Rectal smooth muscle tissue (tissue), 1 donor: Measurements from ENCODE around the gene SPI1.

ENCODE experiments used
- H3K27ac ChIP-seq: one replicate; pipeline ENCODE4 v1.7.0; 2013; ENCODE audit warnings: low read depth, low read length, inconsistent platforms
- H3K27me3 ChIP-seq: one replicate; pipeline ENCODE4 v1.7.0; 2013; ENCODE audit warnings: low read length; ENCODE audit not compliant: control insufficient read depth, insufficient read depth
- H3K36me3 ChIP-seq: one replicate; pipeline ENCODE4 v1.7.0; 2013; ENCODE audit warnings: low read length; ENCODE audit not compliant: control insufficient read depth, insufficient read depth
- H3K4me1 ChIP-seq: one replicate; pipeline ENCODE4 v1.7.0; 2013; ENCODE audit warnings: low read length; ENCODE audit not compliant: control insufficient read depth, insufficient read depth
- H3K4me3 ChIP-seq: one replicate; pipeline ENCODE4 v1.7.0; 2013; ENCODE audit warnings: low read length
- H3K9ac ChIP-seq: one replicate; pipeline ENCODE4 v1.7.0; 2013; ENCODE audit warnings: low read length

The SPI1 gene

GRCh38 chr11:47348131-47348802, 30.1 kb downstream of the SPI1 start:
- no peaks in the 10 kb centered on the region for H3K4me1 ChIP-seq
- H3K27me3 ChIP-seq = no peaks in the 10 kb centered on the region
- H3K9ac ChIP-seq = no peak overlapping the region
- no peak overlapping the region for H3K27ac ChIP-seq
- no peaks in the 10 kb centered on the region for H3K36me3 ChIP-seq
- no peak overlapping the region for H3K4me3 ChIP-seq

GRCh38 chr11:47347137-47347536, 31.2 kb downstream of the SPI1 start:
- Histone ChIP-seq H3K4me1 (no peaks in the 10 kb centered on the region), H3K36me3 (no peaks in the 10 kb centered on the region), H3K27ac (no peak overlapping the region)

GRCh38 chr11:47345890-47346563, 32.3 kb downstream of the SPI1 start:
- Histone ChIP-seq H3K36me3 (no peaks in the 10 kb centered on the region), H3K4me3 (no peak overlapping the region), H3K4me1 (no peaks in the 10 kb centered on the region), H3K27ac (no peak overlapping the region), H3K27me3 (no peaks in the 10 kb centered on the region), H3K9ac (no peak overlapping the region)

More at GRCh38 chr11:47347137-47347536, 31.2 kb downstream of the SPI1 start:
- H3K27me3 ChIP-seq = no peaks in the 10 kb centered on the region
- no peak overlapping the region for H3K4me3 ChIP-seq
- H3K9ac ChIP-seq = no peak overlapping the region

- Histone ChIP-seq H3K27me3 (no peaks in the 10 kb centered on the region), H3K27ac (no peak overlapping the region), H3K4me1 (no peaks in the 10 kb centered on the region), H3K4me3 (no peak overlapping the region), H3K36me3 (no peaks in the 10 kb centered on the region), H3K9ac (no peak overlapping the region)
Observed at GRCh38 chr11:47342854-47343253, 35.5 kb downstream of the SPI1 start.

GRCh38 chr11:47342036-47342803, 36.1 kb downstream of the SPI1 start:
- no peak overlapping the region for H3K4me3 ChIP-seq
- H3K27ac ChIP-seq = no peak overlapping the region
- no peaks in the 10 kb centered on the region for H3K36me3 ChIP-seq
- H3K27me3 ChIP-seq = no peaks in the 10 kb centered on the region
- H3K9ac ChIP-seq = no peak overlapping the region
- no peaks in the 10 kb centered on the region for H3K4me1 ChIP-seq

GRCh38 chr11:47340980-47341775, 37.2 kb downstream of the SPI1 start:
- no peak overlapping the region for H3K9ac ChIP-seq
- no peaks in the 10 kb centered on the region for H3K27me3 ChIP-seq
- H3K27ac ChIP-seq = no peak overlapping the region
- H3K36me3 ChIP-seq = no peaks in the 10 kb centered on the region
- no peaks in the 10 kb centered on the region for H3K4me1 ChIP-seq
- H3K4me3 ChIP-seq = no peak overlapping the region

- no peaks in the 10 kb centered on the region for H3K4me1 ChIP-seq
- no peaks in the 10 kb centered on the region for H3K36me3 ChIP-seq
Observed at GRCh38 chr11:47340010-47340409, 38.3 kb downstream of the SPI1 start.

GRCh38 chr11:47338396-47339241, 39.7 kb downstream of the SPI1 start:
- no peak overlapping the region for H3K9ac ChIP-seq
- no peaks in the 10 kb centered on the region for H3K36me3 ChIP-seq
- no peak overlapping the region for H3K27ac ChIP-seq
- no peaks in the 10 kb centered on the region for H3K4me1 ChIP-seq
- H3K27me3 ChIP-seq = no peaks in the 10 kb centered on the region
- H3K4me3 ChIP-seq = no peak overlapping the region

More at GRCh38 chr11:47340010-47340409, 38.3 kb downstream of the SPI1 start:
- no peak overlapping the region for H3K4me3 ChIP-seq
- no peak overlapping the region for H3K9ac ChIP-seq
- no peaks in the 10 kb centered on the region for H3K27me3 ChIP-seq
- no peak overlapping the region for H3K27ac ChIP-seq

GRCh38 chr11:47337229-47337924, 41.0 kb downstream of the SPI1 start:
- Histone ChIP-seq H3K27me3 (no peaks in the 10 kb centered on the region), H3K36me3 (no peaks in the 10 kb centered on the region), H3K27ac (no peak overlapping the region), H3K4me3 (no peak overlapping the region), H3K4me1 (no peaks in the 10 kb centered on the region), H3K9ac (no peak overlapping the region)

GRCh38 chr11:47336595-47336994, 41.8 kb downstream of the SPI1 start:
- Histone ChIP-seq H3K36me3 (no peaks in the 10 kb centered on the region), H3K27ac (no peak overlapping the region), H3K4me1 (no peaks in the 10 kb centered on the region)

GRCh38 chr11:47335733-47336132, 42.6 kb downstream of the SPI1 start:
- no peaks in the 10 kb centered on the region for H3K4me1 ChIP-seq
- H3K9ac ChIP-seq = no peak overlapping the region
- no peaks in the 10 kb centered on the region for H3K36me3 ChIP-seq
- no peak overlapping the region for H3K27ac ChIP-seq
- no peak overlapping the region for H3K4me3 ChIP-seq
- no peaks in the 10 kb centered on the region for H3K27me3 ChIP-seq

More at GRCh38 chr11:47336595-47336994, 41.8 kb downstream of the SPI1 start:
- Histone ChIP-seq H3K9ac (no peak overlapping the region), H3K27me3 (no peaks in the 10 kb centered on the region), H3K4me3 (no peak overlapping the region)
